HuH-7.5 (cell line): ENCODE results near the gene SPIRE1.
"Not testable (repeated sequence)": the region's sequence is repeated elsewhere in the genome, so short reads cannot be mapped to it uniquely, and the experiment has no call there.

ENCODE experiments used
- DNase-seq: peaks from one replicate; pipeline ENCODE4 v3.0.0; 2011; ENCODE audit warnings: low spot score

The SPIRE1 gene

DNA sequence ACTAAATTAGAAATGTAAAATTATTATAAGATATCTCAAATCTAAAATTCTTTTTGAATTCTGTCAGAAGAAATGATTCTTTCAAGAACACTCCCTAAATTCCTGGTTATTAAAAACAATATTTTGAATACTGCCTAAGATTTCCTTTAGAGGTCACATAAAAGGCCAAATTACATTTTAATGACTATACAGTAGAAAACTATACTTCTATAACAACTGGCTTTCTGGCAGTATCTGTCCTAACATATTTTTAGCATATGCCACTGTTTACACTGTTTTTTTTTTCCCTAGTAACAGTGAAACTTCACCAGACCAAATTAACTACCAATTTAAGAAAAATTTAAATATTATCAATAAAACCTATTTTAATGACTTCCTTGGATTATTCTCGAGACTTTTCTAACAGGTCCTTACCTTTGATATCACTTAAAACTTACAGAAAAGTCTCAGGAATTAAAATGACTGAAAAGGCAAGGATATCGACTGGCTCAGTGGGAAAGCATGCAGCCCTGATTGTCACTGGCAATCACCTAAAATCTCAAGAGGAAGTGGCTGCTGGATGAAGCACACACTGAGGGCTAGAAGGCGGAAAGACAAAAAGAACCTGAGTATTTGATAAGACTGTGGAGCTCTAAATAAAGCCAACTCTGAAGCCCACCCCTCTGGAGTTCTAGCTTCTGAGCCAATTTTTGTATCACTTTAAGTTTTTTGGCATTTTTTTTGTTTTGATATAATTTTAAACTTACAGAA is 59.6 kb downstream of the SPIRE1 start:
- no peak for DNase-seq

DNA sequence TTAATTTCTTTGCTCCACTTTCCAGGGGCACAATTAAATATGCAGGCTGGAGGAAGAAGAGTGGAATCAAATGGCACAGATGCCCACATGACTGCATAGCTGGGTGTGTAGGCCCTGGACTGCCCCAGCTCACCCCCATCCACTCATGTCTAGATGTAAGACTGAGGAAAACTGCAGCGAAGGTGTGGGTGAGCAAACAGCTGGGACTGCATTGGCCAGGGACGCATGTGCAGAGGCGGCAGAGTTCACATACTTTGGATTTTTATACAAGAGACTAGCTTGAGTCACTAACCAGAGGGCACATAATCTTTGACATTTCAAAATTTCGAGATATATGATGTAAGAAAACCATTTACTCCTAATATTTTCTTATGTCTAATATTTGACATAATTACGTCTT is 60.1 kb downstream of the SPIRE1 start:
- no peak for DNase-seq

DNA sequence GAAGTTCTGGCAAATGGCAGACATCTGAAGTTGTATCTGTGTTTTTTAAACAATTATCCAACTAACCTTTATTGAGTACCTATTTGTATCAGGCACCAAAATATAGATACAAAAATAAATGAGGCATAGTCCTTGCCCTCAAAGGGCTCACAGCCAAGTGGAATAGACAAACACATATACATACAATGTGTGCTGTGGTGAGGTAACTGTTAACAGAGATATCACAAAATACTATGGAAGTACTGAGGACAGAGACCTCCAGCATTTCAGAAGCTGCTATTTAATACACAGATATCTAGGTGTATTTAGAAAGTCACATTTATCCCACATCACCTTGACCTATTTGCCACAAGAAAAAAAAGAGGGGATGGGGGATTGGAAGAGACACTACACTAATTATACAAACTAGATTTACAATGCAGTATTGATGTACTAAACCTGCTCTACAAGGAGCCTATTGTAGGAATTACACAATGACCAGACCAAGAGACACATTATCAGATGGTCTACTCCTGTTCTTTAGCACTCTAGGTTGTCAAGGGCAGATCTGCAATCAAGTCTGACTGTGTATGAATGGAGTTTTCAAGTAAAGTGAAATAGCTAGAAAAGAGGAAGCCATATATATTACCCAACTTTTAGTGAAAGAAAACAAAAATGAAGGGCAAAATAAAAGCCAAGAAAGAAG is 62.2 kb downstream of the SPIRE1 start:
- peak; percentile 29 for DNase-seq

DNA sequence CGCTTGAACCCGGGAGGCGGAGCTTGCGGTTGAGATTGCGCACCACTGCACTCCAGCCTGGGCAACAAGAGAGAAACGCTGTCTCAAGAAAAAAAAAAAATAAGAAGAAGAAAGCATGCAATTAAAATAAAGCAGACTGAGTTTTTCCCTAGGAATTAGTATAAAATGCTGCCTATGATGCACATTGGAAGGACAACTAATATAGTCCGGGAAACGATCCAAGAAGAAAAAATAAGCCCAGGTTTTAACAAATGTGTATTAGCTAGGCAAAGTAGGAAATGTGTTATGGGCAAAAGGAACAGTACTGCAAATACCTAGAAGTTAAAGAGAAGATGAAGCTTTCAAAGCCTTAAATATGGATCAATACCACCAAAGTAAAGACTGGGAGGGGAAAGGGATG is 64.0 kb downstream of the SPIRE1 start:
- no peak for DNase-seq

DNA sequence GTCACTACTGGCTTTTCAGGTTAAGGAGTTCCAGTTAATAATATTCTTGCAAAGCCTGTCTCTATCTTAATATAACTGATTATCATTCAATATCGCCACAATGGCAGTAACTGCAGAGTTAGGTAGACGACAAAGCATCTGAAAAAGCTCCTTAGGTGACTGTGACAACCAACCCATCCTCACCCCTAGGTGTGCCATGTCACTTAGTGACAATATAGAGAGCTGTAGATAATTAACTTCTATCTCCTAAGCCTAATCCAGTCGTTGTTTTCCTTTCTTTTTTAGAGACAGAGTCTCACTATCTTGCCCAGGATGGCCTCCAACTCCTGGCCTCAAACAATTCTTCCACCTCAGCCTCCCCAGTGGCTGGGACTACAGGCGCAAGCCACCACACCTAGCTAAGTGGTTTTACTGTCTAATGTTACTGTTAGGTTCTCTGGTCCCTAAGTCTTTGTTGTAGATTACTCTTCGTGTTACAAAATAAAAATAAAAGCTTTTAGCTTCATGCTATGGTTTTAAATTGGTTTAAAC is 65.2 kb downstream of the SPIRE1 start:
- no peak for DNase-seq

DNA sequence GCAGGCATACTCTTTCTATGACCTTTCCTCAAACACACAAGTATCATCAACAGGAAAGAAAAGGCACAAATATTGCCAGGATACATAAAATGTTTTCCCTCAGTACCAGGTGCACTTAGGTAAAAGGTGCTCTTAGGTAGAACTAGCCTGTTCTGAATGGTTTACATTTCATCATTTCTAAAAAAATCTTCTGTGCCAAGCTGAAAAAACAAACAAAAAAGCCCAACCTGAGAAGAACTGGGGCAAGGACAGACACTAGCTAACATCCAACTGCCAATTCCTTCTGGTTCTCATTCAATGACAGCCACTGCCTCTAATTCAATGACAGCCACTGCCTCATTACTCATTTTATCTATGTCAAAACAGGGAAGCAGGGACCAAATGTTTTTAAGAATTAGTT is 68.5 kb downstream of the SPIRE1 start:
- DNase-seq, result no peak

DNA sequence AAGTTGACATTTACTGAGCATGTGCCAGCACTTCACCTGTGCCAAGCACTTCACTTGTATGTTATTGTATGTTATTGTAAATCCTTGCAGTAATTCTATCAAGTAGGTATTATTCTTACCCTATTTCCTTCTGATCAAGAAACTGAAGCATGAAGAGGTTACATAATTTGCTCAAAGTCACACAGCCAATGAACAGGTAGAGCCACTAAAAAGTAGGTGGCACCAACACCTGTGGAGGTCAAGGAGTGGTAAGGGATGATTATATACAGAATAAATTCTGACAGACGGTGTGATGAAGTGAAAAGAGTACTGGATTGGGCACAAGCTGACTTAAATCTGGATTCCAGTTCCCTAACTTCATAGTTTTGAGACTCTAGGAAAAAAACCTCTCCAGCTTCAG is 71.0 kb downstream of the SPIRE1 start:
- DNase-seq, result no peak

DNA sequence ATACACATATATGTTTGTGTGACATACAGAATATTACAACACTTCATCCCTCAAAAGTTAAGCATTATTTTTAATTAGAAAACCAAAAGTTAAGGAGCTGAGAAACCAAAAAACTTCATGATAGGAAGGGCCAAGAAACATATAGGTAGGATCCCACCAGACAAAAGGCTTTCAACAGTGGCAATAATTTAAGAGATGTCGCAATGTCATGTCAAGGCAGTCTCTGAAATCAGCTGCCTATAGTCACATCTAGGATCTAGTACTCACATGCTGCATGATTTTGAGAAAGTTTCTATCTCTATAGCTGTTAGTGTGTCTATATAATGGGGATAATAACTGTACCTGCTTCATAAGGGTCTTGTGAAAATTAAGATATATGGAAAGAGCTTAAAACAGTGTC is 72.7 kb downstream of the SPIRE1 start:
- no peak for DNase-seq

DNA sequence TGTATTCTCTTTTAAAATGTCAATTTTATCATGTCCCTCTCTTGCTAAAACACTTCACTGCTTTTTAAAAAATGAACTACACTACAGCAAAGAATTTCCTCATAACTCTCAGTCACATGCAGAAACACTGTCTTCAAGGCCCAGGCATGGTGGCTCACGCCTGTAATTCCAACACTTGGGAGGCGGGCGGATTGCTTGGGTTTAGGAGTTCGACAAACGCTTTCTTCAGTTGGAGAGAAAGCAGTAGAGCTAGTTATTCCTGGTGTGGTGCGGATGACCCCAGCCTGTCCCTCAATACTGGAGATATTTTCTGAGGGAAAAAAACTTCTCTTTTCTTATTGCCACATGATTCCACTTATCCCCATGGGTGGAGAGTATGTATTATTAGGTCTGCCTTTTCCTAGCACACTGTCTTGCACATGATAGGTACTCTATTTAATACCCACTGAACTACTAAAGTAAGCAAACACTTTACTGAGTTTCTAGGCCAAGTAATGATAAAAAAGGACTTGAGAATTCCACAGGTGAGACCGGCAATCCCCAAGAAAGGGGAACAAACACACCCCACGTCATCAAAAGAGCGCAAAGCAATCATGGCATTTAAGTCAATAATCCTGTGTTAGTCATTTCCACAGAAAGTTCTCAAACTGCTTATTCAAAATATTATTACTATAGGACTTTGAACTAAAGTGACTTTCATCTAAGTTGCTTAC is 77.1 kb downstream of the SPIRE1 start:
- DNase-seq, result no peak

DNA sequence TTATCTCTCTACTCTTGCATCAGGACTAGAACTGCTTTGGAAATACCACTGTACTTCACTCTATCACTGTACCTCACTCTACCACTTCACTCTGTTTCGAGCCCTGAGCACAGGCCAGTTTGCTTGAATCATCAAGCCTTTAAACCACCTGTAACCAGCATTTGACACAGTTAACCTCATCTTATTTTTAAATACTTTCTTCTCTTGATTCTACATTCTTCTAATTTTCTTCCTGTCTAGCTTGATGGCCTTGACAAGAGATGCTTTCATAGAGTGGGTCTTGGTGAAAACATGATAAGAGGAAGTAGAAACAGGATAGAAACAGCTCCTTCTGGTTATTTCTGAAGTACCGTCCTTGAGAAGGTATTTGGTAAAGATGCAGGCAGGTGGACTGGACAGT is 78.1 kb downstream of the SPIRE1 start:
- DNase-seq, result no peak

DNA sequence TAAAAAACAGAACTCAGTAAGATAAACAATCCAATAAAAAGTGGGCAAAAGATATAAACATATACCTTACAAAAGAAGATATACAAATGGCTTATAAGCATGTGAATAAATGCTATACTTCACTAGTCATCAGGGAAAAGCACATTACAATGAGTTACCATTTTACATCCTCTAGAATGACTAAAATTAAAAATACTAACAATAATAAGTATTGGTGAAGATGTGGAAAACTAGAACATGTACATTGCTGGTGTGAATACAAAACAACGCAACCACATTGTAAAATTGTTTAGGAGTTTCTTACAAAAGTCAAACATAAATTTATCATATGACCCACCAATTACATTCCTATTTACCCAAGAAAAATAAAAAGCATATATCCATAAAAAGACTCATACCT is 80.1 kb downstream of the SPIRE1 start:
- DNase-seq, result no peak

DNA sequence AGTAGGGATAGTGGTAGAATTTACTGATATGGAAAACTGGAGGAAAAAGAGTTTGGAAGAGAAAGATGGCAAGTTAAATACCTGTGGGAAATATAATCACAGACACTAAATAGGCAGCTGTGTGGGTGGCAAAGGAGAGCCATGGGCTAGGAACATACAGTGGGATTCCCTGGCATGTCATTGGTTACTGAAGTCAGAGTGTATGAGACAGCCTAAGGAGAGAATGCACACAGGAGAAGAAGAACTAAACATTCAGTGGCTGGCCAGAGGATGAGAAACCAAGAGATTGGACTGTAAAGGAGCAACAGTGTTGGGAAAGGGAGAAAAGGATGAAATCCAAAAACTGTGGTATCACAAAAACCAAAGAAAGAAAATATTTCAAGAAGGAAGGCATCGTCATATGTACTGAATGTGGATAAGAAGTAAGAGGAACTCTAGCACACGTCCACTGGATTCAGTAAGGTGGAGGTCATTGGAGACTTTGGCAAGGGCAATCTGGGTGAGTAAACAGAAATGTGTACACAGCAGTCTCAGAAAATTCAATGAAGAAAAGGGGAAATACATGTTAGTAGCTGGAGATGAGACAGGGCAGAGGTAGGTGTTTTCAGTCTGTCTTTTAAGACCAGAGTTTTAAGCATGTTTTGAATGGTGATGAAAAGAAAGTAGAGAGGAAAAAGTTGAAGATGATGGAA is 83.3 kb downstream of the SPIRE1 start:
- no peak for DNase-seq

DNA sequence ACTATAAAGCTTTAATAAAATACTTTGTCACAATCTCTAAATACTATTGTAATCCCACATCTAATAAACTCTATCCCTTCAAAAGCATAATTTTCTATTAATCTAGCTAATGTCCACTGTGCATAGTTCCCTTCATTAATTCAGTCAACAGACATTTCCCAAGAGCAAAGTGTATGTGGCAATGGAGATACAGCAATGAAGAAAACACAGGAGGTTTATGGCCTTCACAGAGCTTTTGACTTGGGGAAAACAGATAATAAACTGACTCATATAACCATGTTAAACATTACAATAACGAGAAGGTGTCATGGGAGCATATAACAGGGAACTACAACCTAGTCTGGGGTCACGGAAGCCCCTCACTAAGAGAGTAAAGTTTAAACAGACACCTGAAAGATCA is 86.3 kb downstream of the SPIRE1 start:
- DNase-seq, result no peak

DNA sequence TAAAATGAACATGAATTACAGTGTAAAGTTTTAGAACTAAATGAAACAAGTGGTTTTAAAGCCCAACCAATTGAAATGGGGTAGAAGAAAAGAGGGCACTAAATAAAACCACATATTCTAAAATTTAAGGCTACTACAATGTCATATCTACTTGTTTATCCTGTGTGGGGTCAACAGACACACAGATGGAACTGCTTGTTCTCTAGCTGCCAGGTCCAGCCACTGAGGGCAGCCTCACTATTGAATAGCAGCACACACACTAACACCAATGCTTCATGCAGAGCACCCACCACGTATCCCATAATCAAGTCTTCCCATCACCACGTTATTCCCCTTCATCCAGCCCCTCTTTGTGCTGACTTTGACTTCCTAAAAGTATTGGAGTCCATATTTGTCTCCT is 88.1 kb downstream of the SPIRE1 start:
- no peak for DNase-seq

DNA sequence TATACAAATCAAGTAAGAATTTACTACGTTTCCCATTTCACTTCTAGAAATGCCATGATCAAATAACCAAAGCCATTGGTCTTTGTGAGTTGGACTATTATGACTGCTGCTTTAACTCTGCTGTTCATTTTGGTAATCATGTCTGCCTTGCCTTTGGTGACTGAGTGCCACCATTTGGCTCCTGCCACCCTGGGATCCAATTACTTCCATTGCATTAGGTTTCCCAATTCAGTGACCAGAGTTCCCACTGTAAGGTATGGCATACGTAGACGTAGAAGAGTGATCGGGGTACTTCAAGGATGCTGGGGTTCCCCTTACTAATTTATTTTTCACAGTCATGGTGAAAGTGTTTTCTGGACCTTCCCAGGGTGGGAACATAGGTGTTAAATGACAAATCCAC is 90.1 kb downstream of the SPIRE1 start:
- no peak for DNase-seq

DNA sequence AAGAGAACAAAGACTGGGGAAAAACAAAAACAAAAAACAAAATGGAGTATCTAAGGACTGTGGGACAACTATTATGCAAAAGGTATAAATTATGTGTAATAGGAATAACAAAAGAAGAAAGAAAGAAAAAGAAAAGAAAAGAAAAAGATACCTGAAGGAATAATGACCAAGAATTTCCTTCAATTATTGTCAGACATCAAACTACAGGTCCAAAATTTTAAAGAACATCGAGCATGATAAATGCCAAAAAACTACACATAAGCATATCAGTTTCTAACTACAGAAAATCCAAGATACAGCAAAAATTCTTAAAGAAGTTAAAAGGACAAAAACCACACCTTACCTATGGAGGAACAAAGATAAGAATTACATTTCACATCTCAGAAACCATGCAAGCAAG is 93.0 kb downstream of the SPIRE1 start:
- no peak for DNase-seq

DNA sequence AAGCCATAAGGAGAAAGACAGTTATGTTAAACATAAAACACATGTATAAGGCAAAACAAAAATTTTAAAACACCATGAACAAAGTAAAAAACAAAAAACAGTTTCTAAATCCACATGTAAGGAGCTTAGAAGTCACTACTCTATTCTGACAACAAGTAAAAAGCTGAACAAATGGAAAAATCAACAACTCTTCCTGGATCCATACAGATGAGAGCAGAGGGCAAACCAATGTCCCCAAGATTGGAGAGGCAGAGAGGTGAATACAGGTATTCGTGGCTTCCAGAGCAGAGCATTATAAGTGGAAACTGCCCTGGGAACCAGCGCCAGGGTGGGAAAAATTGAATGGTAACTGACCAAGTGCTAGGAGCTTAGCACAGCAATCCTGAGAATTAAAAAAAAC is 93.5 kb downstream of the SPIRE1 start:
- no peak for DNase-seq

DNA sequence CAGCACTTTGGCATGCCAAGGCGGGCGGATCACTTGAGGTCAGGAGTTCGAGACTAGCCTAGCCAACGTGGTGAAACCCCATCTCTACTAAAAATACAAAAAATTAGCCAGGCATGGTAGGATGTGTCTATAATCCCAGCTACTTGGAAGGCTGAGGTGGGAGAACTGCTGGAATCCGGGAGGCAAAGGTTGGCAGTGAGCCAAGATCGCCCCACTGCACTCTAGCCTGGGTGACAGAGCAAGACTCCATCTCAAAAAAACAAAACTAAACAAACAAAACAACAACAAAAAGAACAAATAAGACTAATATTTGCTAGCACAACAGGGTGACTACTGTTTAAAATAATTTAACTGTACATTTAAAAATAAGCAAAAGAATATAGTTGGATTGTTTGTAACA is 97.3 kb downstream of the SPIRE1 start:
- not testable (repeated sequence) for DNase-seq

DNA sequence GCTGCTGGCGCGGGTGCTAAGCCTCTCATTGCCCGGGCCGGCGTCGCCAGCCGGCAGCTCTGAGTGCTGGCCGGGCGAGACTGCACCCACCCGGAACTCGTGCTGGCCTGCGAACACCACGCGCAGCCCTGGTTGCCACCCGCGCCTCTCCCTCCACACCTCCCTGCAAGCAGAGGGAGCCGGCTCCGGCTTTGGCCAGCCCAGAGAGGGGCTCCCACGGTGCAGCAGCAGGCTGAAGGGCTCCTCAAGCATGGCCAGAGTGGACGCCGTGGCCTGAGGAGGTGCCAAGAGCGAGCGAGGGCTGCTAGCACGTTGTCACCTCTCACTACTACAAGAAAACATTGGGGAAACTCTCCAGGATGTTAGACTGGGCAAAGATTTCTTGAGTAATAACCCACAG is 98.6 kb downstream of the SPIRE1 start:
- no peak for DNase-seq

DNA sequence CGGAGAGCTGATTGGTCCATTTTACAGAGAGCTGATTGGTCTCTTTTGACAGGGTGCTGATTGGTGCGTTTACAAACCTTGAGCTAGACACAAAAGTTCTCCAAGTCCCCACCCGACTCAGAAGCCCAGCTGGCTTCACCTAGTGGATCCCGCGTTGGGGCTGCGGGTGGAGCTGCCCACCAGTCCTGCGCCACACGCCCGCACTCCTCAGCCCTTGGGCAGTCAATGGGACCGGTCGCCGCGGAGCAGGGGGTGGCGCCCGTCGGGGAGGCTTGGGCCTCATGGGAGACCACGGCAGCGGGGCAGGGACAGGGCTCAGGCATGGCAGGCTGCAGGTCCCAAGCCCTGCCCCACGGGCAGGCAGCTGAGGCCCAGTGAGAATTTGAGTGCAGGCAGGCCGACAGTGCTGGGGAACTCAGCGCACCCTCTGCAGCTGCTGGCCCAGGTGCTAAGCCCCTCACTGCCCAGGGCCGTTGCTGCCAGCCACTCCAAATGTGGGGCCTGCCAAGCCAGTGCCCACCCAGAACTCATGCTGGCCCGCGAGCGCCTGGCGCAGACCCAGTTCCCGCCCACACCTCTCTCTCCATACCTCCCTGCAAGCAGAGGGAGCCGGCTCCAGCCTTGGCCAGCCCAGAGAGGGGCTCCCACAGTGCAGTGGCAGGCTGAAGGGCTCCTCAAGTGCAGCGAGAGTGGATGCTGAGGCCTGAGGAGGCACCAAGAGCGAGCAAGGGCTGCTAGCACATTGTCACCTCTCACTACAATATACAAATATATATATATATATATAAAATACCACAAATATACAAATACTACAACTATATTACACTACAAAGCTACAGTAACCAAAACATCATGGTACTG is 100.7 kb downstream of the SPIRE1 start:
- no peak for DNase-seq

DNA sequence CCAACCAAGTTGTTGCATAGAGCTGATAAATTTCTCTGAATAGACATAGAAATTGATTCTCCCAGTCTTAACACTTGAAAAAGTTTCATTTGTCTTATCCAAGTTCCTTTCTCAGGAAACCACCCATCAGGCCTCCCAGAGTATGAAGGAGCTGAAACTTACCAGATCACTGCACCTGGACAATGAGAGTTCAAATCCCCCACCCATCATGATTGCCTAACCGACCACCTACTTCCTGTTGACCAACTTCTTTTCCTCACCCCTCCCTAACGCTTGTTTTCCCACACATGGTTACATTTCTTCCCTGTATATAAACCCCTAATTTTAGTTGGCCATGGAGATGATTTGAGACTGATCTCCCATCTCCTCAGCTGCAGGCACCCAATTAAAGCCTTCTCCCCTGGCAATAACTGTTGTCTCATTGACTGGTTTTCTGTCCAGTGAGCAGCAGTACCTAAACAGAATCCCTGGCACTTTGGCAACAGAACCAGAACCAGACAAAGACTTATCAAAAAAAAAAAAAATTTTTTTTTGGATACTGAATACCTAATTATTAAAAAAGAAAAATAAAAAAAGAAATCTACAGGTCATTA is 103.0 kb downstream of the SPIRE1 start:
- no peak for DNase-seq
